HG03520 (cell line): ENCODE results near the gene LUC7L.
"Not testable (repeated sequence)": the region's sequence is repeated elsewhere in the genome, so short reads cannot be mapped to it uniquely, and the experiment has no call there.

ENCODE experiments used
- ATAC-seq: cut with Tn5 transposase; IDR thresholded peaks from one replicate; pipeline ENCODE4 v1.9.1; 2021; ENCODE audit warnings: mild to moderate bottlenecking, moderate library complexity; ENCODE audit not compliant: unreplicated experiment

The LUC7L gene, protein sequence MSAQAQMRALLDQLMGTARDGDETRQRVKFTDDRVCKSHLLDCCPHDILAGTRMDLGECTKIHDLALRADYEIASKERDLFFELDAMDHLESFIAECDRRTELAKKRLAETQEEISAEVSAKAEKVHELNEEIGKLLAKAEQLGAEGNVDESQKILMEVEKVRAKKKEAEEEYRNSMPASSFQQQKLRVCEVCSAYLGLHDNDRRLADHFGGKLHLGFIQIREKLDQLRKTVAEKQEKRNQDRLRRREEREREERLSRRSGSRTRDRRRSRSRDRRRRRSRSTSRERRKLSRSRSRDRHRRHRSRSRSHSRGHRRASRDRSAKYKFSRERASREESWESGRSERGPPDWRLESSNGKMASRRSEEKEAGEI

DNA sequence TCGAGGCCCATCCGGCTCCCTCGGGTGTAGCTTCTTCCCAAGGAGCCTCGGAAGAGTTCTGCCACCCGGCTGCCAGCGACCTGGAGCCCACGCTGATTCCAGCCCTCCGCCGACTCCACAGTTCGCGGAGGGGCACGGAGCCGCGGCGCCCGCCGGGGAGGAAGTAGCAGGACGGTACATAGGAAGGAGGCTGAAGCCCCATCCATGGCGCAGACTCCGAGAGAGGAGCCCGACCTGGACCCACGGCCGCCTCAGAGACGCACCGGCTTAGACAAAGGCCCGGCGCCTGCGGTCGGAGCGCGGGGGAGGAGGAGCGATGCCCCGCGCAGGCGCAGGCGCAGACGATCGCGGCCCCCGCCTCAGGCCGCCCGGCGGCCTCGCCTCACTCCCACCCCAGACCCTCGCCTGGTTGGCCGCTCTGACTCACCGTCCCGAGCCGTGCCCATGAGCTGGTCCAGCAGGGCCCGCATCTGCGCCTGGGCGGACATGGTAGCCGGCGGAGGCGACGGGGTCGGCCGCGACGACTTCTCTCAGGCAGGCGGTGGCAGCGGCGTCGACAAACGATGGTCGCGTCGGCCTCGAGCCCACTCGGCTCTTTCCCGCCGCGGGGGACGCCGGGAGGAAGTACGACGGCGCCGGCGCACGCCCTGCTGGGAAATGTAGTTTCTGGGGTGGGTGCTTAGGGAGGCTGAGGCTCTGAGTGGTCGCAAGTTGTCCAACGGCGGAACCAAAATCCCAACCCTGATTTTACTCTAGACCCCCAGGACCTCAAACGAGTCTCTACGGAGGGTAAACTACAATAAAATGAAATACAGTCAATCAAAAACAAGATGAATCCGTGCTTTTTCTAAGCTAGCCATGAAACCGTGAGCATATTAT lies at the start of gene LUC7L:
LUC7L (minus strand) TSS at position 598 of the 879 bp plus-strand sequence; CDS start at position 488, 110 bp downstream.
- peak; percentile 66 for ATAC-seq

DNA sequence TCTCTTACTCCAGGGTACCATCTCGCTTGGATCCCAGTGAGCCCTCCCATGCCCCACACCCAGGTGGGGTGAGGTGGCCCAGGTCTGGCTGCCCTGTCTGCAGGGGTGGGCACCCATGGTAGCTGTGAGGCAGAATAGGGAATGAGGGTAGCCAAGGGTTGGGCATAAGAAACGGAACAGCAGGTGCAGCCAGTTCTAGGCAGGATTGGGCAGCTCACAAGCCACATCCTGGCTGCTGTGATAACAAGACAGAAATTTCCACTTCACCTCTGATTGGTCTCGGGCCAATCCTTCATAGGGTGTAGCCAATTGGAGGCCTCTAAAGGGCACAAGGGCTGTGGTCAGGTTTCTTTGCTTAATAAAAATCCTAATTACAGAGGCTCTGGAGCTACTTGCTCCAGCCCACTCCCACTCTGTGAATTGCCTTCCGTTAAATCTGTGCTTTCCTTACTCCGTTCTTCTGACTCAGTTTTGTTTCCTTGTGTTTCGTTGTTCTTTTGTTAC lies 49.7 kb upstream of the LUC7L start:
- ATAC-seq = no peak

DNA sequence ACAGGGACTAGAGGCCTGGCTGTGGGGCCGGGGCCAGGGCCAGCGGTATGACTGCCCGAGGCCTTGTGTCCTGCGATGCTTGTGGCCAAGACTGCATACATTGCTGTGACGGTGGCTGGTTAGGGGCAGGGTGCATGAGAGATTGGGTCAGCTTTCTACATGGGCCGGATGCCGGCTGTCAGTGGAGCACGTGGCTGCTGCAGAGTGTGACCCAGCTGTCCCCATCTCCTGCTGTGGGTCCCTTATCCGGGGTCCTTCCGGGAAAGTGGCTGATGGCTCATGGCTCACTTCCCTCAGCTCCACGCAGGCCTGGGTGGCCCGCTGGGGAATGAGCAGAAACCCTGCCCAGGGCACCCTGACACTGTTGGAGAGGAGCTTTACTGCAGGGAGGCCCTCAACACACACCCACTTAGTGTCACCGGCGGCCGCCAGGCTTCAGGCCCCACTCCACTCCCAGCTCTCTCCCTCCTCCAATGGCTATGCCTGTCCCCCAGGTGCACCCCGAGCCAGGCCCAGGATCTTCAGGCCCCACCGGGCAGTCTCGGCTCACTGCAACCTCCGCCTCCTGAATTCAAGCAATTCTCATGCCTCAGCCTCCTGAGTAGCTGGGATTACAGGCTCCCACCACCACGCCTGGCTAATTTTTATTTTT lies 47.3 kb upstream of the LUC7L start:
- no peak for ATAC-seq

DNA sequence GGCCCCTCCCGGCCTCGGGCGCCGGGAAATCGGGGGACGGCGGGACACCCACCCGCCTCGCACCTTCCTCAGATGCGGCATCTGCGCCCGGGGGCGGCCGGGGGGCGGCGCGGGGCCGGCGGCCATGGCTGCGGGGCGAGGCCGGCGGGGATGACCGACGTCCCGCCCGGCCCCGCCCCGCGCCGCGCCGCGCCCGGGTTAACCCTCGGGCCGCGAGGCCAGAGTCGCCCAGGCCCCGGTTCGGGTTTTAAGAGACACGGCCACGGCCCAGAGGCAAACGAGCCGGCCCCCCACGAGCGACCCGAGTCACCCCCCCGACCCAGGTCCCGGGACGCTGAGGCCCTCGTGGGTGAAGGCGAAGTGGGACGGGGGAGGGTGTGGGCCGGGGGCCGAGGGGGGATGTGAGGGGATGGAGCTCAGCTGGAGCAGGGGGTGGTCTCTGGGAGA lies 46.6 kb upstream of the LUC7L start, which contains the start of gene RGS11:
RGS11 (minus strand) TSS at position 159 of the 447 bp plus-strand sequence; CDS start at position 126, 33 bp downstream.
- ATAC-seq = no peak

DNA sequence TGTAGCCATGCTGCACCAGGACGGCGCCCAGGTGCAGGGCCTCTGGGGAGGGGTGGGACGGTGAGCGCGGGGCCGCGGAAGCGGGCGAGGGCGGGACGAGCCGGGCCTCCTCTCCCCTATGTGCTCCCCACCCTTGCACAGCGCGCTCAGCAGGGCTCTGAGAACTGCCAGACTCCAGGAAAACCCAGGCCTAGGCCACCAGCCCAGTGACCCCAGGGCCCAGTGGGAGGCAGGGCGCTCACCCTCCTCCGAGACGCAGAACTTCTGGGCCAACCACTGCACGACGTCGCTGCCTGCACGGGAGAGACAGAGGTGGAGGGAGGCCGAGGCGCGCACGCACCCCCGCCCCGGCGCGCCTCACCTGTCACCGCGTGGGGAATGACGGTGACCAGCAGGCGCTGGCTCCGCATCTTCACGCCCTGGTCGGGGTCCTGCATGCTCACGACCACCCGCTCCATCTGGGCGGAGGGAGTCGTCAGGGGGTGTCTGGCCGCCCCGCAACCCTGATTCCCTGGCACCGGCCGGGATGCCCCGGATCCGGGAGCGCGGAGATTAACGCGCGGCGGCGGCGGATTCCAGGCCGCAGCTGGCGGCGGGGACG lies 45.9 kb upstream of the LUC7L start:
- ATAC-seq = no peak

DNA sequence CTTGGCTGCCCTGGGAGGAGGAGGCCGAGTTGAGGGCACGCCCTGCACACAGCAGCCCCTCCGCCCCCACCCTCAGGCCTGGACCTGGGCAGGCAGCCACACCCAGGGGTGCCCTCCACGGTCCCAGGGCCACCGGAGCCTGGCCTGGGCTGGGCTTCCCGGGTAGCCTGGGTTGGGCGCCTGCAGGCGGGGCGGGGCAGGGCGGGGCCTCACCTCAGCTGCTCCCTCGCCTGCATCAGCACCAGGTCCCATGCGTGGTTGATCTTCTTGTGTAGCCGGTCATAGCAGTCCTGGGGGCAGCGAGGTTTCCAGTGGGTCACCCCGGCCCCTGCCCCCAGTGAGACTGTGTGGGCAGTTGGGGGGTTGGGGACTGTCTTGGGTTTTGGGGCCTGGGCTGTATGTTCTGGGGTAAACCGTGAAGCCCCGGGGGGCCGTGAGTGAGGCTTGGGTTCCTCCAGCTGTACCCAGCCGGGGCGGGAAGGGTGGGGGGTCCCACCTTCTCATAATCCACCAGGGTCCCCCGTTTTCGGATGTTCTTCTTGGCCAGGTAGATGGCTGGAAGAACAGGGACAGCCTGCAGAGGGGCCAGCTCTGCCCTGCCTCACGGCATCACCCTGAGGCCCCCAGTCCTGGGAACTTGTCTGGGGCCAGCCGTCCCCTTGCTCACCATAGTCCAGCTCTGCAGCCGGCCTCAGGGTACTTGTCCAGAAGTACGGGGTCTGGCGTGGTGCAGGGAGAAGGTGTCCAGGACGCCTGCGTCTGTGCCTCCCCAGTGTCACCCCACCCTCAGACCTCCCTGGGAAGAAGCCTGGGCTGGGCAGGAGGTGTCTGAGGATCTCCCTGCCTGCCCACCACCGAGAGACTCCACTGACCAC lies 44.5 kb upstream of the LUC7L start:
- ATAC-seq = no peak

DNA sequence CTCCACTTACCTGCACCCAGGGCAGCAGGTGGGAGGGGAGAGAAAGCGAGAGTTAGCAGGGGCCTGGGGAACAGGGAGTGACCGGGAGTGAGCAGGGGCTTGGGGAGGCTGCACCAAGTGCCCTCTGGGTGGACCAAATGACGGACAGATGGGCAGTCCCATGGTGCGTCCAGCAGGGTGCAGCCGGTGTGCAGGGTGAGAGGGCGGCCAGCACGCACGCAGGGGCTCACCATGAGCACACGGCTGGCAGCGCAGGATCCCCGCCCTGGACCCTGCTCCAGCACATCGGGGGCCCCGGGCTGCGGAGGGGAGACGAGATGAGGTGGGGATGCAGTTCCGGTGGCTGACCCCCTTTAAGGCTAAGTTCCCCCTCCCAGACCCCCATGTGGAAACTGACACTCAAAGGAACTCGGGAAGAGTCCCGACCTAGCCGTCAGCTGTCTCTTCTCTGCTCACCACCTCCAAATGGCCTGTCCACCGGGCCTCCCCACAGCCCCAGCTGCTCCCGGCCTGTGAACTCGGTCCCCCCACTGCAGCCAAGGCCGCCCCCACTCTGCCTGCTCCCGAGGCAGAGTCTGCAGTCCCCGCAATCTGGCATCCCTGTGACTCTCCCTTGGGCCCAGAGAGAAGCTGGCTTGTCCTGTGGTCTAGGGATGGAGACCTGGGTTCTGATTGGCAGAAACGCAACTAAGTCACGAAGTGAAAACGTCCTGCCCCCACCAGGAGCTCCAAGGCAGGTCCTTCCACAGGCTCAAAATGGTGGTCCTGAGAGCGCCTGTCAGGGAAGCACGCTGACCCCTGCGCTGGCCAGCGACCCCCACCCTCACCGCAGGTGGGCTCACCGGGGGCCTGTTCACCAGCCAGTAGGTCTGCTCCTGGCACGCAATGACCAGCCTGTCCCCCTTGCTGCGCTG lies 43.6 kb upstream of the LUC7L start:
- ATAC-seq = no peak

DNA sequence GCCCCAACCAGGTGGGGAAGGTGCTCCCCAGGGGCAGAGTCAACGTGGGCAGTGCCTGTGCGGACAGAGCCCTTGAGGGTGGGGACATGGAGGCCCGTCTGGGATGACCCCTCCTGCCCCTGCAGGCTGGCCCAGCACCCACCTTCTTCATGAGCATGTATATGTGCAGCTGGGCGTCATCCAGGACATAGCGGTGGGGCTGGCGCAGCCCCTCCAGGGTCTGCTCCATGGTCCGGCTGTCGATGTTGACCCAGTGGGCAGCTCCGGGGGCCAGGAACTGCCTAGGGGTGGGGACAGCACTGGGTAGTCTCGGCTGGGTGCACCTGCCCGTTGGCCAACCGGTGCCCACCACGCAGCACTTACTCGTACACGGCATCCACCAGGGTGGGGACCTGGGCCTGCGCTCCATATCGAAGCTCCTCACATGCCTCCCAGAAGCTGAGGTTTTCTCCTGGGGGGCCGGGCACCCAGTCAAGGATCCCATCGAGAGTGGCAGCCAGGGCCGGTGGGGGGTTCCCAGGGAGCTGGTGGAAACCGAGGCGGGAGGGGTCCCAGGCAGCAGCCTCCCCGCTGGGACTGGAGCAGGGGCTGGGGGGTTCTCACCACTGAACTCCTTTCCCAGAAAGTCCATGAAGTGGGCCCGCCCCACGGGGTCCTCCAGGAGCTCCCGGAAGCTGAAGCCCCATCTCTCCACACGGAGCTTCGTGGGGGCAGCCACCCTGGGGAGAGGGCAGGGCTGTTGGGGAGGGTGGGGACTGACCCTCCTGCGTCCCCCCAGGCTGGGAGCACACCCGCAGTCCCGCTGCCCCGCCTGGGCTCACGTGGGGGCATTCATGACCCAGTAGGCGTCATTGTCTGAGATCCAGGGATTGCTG lies 41.4 kb upstream of the LUC7L start:
- ATAC-seq = no peak

DNA sequence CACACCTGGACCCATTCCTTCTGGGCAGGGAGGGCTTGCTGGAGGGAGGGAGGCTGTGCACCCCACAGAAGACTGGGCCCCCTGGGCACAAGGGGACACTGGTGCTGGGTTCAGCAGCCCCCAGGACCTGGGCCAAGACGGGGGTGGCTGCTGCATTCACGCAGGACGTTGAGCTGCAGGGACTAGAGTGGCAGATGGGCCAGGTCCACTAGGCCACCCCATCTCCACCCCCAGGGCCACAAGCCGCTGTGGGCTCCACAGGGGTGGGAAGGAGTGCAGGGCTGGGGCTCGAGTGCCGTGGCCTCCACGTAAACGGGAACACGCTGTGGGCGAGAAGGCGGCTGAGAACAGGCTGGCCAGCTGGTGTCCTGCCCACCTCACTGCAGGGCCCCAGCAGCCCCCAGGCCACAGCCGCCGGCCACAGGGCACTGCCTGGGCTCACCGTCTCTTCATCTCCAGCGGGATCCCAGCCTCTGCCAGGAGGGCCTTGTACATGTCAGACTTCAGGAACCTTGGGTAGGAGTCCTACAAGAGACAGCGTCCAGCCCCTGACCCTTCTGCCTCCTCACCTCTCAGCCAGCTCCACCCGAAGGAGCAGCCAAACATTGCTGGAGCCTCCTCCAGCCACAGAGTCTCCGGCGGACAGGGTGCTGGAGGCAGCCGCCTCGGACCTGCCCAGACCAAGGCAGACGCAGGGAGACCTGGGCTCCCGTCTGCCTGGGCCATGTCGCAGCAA lies 40.0 kb upstream of the LUC7L start:
- ATAC-seq = no peak

DNA sequence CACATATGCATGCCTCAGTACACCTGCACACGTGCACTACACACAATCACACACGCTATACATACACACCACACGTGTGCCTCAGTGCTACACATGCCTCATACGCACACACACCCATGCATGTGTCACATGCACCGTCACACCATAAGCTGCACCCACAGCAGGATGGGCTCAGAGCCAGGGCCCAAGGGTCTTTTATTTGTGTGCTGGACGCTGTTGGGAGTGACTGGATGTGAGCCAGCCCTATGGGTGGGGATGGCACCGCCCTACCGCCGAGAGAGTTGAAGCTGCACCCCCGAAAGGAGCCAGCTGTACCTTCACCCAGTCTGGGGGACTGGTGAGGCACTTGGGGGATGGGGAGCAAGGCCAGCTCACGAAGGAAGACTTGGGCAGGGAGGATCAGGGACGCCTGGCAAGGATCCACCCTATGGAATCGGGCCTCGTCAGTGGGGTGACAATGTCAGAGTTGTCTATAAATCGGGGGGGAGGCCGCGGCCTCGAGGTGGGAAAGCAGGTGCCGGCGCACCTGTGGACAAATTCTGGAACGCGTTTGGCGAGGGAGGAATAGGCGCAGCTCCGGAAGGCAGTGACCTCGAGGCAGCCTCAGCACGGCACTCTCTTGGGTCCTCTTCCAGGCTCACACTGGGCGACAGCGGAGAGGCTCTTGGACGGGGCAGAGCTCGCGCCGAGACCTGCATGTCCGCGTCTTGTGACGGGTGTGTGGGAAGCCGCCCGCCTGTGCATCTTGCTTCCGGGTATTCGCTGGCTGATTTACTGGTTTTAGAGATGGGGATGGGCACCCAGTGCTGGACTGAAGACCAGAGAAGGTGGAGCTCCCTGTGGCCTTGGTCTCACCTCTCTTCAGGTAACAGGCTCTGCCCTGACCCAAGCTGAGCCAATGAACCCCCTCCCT lies 39.1 kb upstream of the LUC7L start:
- ATAC-seq = no peak

DNA sequence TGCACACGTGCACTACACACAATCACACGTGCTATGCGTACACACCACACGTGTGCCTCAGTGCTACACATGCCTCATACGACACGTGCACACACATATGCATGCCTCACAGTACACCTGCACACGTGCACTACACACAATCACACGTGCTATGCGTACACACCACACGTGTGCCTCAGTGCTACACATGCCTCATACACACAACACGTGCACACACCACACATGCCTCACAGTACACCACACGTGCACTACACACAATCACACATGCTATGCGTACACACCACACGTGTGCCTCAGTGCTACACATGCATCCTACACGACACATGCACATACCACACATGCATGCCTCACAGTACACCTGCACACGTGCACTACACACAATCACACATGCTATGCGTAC lies 38.3 kb upstream of the LUC7L start:
- ATAC-seq = not testable (repeated sequence)

DNA sequence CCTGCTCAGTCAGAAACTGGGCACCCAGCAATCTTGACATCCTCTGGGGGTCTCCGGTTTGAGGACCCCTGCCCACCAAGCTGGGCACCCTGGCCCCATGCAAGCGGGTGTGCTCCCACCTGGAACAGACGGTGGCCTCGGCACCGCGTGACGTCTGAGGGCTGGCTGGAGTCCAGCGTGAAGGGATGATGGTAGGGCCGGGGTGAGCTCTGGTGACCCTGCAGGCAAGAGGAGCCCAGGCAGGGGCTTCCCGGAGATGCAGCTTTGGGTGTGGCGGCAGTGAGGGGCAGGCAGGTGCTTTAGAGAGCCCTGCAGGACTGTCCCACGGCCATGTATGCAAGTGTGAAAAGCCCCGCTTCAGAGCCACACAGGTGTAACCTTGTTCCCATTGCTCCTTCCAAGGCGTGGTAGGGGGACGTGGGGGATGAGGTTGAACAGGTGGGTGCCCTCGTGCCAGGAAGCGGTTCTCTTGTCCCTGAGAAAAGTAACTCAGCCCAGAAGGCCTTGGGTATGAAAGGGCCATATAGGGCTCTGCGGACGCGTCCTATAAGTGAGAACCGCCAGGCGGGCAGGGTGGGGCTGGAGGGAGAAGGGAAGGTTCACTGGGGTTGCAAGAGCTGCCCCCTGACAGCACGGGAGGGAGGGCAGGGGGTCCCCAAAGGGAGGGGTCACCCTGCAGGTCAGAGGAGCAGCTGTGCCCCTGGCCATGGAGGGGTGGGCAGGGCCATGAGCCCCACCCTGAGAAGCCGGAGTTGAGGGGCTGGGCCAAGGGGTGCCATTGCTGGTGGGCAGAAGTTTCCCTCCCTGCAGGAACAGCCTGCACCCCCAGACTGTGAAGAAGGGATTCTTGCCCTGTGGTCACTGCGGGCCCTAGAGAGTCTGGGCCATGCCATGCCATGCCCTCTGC lies 37.3 kb upstream of the LUC7L start:
- no peak for ATAC-seq

DNA sequence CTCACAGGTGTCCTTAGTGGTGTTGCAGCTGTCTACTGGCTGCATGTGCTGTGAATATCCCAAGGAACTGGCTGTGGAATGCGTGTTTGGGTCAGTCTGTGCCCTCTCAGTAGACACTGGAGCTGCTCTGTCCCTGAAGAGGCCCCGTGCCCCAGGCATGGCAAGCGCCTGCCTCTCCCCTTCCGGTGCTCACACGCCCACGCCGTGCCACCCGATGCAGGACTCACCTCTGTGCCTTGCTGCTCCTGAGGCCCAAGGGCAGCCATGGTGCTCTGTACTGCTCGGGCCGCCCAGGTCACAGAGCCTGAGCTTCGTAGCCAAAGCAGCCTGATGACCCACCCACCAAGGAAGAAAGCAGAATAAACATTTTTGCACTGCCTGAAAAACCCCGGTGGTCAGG lies 36.5 kb upstream of the LUC7L start:
- ATAC-seq = no peak

DNA sequence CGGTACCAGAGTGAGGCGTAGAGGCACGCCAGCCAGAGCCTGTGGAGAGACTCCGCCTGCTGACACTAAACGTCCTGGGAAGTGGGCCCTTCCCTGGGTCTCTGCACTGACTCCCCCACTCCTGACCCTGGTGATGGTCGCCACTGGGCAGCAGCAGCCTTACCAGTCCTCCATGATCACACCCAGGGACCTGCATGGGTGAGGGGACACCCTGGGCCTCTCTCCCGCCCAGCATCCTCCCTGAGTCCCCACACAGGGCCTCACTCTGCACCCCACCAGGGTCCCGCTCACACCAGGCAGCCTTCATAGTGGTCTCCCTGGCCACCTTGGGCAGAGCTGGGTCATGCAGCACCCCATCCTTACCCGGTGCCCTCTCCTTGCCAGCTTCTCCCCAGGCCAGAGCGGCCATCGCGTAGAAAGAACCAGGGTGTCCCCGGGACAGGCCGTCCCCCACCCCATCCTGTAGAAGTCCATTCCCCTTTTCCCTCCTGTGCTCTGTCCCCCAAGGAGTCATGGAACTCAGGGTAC lies 35.8 kb upstream of the LUC7L start:
- no peak for ATAC-seq
